GM11168 (cell line): ENCODE results near the gene PPM1A.
"Not testable (repeated sequence)": the region's sequence is repeated elsewhere in the genome, so short reads cannot be mapped to it uniquely, and the experiment has no call there.

Source experiments
- in situ Hi-C: fragments of 300-500 bp; cut with MboI; formaldehyde crosslinking; loops from one replicate; pipeline ENCODE4 v1.12.0; 2022; ENCODE audit warnings: low sequenced_read_pairs; ENCODE audit not compliant: unreplicated experiment

Gene PPM1A

DNA sequence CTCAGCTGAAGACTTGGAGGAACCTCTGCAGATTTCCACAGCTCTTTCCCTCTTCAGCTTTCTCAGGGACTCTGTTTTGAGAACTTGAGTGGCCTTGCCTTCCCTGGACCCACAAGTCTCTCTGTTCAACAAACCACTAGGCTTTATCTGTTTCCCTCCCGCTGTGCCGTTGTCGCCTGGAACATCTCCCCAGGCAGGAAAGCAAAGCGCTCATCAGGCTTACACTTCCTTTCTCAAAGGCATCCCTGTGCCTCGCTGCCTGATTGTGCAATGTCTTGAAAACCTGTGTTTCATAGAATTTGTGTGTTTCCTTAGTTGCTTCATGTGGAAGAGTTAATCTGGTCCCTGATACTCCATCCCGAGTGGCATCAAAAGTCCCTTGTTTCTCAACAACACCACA lies 64.1 kb downstream of the PPM1A start:
- in situ Hi-C loops = no loop called here

DNA sequence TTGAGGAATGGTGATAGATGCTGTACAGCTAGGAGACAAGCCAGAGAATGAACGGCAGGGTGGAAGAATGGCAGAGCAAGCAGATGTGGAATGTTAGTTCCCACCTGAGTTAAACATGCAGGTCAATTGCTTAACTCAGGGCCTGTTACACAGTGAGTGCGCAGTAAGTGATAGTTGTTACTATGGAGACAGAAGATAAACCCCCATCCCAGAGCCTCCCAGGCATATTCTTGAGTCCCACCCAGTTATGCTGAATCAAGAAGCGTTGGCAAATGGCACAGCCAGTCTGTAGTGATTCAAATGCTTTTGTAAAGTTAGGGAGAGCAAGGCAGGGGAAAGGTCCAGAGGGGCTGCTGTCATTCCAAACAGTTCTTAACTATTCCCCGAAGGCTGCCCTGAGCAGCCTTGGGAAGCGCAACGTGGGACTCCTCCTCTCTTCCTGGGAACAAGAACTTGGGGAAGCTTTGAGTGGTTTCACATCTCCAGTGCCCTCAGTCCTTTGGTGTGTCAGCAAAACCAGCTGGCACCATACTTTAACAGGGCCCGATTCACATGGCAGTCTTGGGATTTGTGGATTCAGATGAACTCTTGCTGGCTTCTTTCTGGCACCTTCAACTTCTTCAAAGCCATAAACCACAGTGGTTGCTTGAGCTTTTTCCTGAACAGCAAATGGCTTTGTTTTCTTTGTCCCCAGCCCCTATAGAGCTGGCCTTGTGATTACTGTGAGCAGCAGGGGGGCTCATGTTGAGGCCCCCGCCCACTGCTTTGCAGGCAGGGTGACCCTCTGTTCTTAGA lies 66.4 kb downstream of the PPM1A start:
- in situ Hi-C loops = no loop called here

DNA sequence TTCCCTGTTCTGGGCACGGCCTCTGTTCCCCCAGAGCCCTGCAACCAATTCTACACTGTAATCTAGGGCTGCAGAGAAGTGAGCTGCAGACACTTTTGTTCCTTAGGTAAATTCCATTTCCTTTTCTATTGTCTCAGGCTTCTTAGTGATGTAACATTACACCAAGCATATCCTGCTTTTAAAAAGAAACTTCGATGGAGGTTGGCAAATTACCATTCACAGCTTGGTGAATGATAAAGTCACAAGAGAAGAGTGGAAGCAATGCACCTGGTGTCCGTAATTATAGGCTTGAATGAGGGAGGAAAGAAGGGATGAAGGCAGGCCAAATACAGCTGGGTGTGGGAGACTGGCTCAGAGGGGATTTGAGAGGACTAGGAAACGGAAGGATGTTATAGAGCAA lies 68.6 kb downstream of the PPM1A start:
- in situ Hi-C loops = no loop called here

DNA sequence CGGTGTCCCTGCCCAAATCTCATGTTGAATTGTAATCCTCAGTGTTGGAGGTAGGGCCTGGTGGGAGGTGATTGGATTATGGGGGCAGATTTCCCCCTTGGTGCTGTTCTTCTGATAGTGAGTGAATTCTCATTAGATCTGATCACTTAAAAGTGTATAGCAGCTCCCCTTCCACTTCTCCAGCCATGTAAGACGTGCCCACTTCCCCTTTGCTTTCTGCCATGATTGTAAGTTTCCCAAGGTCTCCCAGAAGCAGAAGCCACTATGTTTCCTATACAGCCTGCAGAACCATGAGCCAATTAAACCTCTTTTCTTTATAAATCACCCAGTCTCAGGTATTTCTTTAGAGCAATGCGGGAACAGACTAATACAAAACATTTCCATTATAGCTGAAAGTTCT lies 71.8 kb downstream of the PPM1A start:
- in situ Hi-C loops = not testable (repeated sequence)

DNA sequence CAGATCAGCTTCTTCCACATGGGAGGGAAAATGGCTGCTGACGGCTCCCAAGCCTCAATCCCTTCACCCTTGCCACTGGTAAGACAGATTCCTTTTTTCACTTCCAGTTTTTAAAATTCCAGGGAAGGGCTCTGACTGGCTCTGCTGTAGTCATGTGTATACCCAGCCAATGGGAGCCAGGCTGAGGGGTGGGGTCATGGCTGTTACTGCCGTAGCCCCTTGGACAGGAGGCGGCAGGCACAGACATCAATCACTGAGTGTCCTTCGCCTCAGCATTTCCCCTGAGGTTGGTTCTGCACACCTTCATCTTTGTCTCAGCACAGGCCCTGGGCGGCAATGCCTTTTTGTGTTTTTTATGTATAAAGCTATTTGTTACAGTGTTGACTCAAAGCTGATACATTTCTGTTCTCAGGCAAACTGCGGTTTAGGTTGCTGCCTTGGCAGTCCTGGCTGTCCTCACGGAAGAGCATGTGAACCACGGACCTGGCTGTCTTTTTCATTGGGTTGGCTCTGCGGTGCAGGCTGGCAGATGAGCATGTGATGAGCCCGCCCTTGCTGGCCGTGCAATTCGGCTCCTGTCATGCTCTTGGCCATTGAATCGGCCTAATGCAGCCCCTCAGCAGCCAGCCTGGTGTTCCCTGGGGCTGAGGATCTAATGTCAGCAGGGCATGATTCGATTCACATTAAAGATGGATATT lies 74.3 kb downstream of the PPM1A start:
- in situ Hi-C loops = no loop called here

DNA sequence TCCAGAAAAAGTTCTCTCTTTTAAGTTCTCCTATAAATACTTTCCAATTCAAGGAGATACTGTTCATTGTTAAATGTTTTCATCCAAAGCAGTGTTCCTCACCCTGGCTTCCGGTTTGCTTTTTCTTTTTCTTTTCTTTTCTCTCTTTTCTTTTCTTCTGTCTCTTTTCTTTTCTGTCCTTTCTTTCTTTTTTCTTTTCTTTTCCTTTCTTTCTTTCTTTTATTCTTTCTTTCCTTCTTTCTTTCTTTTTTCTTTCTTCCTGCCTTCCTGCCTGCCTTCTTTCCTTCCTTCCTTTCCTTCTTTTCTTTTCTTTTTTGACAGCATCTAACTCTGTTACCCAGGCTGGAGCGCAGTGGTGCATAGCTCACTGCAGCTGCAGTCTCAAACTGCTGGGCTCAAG lies 75.8 kb downstream of the PPM1A start:
- in situ Hi-C loops = loop anchor here (25.0 kb wide), 1 partner anchor 937 kb away; no protein-coding TSS in a partner anchor

DNA sequence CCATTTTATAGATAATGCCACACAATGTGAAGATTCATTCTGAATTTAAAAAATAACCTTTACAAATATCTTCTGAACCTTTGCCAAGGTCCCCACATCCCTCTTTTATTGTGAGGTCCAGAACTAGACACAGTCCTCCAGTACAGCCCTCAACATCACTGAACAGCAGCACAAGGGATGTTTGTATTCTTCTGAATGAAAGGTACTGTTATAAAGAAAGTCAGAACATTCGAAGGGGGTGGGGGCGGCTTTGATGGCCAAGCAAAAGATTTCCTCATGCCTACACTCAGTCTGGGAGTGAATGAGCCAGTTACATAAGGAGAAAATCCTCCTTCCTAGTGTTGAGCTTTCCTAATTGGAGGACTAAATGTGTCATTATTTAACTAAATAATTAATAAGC lies 77.3 kb downstream of the PPM1A start:
- in situ Hi-C loops = loop anchor here (25.0 kb wide), 1 partner anchor 936 kb away; no protein-coding TSS in a partner anchor

DNA sequence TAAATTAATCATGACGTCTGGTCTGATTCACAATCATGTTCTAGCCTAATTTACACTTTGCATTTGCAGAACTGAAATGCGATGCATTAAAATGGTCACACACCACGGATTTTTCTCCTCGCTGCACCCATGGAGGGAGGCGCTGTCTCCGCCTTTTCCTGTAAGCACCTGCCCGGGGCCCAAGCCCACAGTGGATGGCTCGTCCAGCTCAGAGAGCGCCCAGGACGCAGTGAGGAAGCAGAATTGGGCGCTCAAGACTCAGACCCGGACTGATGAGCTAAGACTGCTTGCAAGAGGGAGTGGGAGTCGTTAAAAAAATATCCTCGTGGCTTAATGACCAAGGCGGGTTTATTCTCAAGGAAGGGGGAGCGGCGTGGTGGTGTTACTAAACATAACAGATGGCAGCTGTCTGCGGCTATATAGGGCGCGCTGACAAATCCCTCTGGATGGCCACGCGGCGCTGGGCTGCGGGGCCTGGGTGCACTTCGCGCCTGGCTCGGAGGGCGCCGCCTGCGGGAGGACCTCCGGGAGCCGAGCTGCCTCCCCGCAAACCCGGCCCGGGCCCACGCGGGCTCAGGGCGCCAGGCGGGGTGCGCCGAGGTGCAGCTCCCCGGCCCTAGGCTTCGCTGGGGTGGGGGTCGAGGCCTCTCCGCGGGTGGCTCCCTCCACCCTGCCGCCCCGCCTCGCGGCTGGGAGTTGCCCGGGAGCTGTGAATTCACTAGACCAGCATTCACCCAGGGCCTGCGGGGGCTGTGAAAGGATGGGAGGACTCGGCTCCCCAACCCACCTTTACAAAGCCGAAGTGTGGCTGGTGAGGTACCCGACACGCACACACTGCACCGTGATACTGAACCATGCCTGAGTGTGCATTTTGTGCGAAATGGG lies 78.7 kb downstream of the PPM1A start:
- in situ Hi-C loops = loop anchor here (25.0 kb wide), 1 partner anchor 935 kb away; no protein-coding TSS in a partner anchor

DNA sequence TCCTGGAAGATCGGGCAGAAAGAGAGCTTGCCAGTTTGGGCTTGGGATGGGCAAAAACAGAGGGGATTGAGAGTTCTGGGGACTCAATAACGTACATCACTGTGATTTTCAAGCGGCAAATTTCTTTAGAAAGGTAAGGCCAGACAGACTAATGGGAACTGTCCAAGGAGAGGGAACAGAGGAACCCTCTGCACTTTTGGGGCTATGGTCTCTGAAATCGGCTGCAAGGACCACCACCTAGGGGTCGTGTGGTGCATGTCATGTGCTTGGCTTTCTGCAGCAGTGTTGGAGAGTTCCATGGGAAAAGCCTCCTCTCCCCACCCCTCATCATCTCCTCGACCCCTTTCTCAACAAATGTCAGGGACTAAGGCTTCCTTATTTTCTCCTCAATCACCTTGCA lies 79.6 kb downstream of the PPM1A start:
- in situ Hi-C loops = loop anchor here (25.0 kb wide), 1 partner anchor 934 kb away; no protein-coding TSS in a partner anchor

DNA sequence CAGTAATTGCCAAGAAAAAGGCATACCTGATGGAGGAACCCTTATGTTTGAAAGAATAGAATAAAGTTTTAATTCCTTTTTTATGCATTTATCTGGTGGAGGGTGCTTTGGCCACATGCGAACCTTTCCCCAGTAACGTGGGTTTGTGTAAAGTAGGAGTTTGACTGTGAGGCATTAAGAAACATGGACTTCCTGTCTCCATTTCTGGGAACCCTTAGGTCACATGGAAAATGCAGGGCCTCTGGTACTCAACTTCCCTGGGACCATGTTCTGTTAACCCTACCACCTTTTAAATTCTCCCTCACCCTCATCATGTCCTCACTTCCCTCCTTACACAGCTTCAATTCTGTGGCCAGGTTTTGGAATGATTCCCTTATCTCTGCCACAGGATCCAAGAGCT lies 80.3 kb downstream of the PPM1A start:
- in situ Hi-C loops = loop anchor here (25.0 kb wide), 1 partner anchor 933 kb away; no protein-coding TSS in a partner anchor

DNA sequence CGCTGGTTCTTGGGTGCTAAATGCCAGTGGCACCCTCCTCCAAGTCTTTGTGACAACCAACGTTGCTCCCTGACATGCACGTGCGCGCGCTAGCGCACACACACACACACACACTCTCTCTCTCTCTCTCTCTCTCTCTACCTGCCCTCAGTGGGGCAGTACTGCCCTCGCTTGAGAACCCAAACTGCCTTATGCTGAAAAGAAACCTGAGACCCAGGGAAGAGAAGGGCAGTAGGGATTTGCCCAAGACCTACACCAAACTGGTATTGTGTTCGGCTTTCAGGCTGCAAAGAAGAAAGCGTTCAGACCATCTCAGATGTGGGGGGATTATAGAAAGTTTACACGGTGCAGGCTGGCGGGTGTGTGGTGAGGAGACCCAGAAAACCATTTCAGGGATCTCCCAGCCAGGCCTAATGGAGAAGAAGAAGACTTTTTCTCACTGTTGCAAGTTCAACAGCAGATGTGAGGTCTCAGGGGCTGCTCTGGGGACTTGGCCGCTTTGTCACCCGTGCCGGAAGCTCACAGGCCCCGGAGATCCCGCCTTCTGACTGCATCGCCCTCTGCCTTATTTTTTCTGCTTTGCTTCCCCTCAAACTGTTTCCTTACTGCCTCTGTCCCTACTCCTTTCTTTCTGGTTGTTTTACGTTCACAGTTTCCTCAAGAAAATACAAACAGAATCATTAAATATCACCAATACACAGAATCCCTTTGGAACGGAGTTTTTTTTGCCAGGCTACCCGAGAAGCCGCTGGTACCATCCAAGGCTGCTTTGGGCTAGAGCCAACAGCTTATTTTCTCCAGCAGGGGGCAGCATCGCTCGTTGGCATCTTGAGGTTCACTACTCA lies 82.4 kb downstream of the PPM1A start:
- in situ Hi-C loops = loop anchor here (25.0 kb wide), 1 partner anchor 931 kb away; no protein-coding TSS in a partner anchor

DNA sequence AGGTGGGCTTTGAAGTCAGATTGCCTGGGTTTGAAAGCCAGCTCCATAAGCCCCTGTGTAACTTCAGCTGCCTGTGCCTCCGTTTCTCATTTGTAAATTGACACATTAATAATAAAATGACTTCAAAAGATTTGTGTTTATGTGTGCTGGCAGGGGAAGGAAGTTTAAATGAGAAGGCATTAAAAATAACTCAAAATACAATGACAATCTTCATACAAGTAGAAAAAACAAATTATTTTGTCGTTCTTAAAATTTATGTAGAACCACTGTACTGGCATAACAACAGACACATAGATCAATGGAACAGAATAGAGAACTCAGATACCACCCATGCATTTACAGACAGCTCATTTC lies 83.0 kb downstream of the PPM1A start:
- in situ Hi-C loops = loop anchor here (25.0 kb wide), 1 partner anchor 930 kb away; no protein-coding TSS in a partner anchor

DNA sequence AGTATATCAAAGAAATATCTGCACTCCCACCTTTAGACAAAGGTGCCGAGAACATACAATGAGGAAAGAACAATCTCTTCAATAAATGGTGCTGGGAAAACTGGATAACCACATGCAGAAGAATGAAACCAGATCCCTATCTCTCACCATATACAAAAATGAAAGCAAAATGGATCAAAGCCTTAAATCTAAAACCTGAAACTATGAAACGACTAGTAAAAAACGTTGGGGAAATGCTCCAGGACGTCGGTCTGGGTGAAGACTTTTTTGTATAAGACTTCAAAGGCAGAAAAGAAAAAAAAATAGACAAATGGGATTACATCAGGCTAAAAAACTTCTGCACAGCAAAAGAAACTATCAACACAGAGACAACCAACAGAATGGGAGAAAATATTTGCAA lies 83.8 kb downstream of the PPM1A start:
- in situ Hi-C loops = loop anchor here (25.0 kb wide), 1 partner anchor 929 kb away; no protein-coding TSS in a partner anchor

DNA sequence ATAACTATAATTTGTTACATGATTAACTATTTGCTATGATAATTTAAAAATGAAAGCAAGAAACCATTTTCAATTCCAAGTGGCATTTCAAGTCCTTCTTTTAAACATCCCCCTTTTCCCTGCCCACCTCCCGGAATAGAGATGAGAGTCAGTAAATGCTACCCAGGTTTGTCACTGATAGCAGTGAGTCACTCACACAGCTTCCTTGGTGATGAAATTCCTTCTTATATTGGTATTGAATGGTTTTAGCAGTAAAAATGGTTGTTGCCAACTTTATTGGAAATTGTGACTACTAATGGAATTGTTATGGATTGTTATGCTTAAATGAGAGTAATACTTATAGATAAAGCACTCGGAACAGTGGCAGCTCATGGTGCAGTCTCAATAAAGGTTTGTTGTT lies 90.5 kb downstream of the PPM1A start:
- in situ Hi-C loops = loop anchor here (25.0 kb wide), 1 partner anchor 923 kb away; no protein-coding TSS in a partner anchor

DNA sequence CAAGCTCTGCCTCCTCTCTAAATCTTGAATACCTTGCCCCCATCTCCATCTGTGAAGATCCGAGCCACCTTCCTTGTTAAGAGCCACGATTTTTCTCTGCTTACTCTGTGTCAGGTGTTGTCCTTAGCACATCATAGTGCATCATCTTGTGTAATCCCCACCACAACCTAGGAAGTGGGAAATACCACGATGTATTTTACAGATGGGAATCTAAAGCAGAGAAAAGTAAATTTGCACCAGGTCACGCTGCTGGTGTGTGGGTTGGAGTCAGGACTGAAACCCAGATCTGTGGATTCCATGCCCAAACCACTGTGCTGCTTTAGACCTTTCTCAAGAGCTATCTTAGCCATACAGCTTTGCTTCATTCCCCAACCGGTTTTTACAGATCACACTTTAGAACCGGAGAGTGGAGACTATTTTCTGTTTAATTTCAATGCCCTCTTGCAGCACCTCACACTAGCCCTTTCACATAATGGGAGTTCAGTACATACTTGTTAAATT lies 94.6 kb downstream of the PPM1A start:
- in situ Hi-C loops = loop anchor here (25.0 kb wide), 1 partner anchor 919 kb away; no protein-coding TSS in a partner anchor

DNA sequence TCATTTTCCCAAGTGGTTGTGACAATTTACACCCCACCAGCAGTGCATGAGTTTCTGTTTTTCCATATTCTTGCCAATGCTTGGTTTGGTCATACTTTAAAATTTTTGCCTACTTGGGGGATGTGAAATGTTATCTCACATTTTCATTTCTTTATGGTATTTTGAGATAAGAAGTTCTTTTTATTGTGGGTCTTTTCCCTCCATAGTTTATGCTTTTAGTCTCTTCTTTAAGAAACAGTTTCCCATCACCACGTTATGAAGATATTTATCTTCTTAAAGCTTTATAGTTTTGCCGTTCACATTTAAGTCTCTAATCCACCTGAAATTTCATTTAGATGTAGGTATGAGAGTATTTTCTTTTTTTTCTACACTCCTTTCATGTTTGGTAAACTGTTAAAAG lies 95.7 kb downstream of the PPM1A start:
- in situ Hi-C loops = loop anchor here (5.0 to 25.0 kb wide), 2 partner anchors 218 to 918 kb away; no protein-coding TSS in a partner anchor

DNA sequence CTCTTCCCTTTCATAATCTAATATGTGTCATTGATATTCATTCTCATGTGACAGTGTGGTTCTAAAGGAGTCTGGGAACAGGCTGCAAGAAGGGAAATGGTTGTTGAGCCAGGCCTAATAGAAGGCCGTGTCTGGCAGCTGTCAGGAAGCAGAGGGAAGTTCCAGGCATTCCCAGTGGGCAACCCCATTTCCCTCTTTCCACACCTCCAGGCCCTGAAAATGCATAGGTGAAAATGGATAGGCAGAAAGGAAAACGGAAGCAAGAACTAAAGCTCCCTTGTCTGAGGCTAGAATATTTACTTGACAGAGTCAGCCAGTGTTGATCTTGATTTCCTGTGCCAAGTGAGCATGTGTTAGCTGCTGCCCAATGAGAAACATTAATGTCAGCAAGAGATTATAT lies 97.7 kb downstream of the PPM1A start:
- in situ Hi-C loops = loop anchor here (5.0 to 25.0 kb wide), 2 partner anchors 216 to 916 kb away; no protein-coding TSS in a partner anchor

DNA sequence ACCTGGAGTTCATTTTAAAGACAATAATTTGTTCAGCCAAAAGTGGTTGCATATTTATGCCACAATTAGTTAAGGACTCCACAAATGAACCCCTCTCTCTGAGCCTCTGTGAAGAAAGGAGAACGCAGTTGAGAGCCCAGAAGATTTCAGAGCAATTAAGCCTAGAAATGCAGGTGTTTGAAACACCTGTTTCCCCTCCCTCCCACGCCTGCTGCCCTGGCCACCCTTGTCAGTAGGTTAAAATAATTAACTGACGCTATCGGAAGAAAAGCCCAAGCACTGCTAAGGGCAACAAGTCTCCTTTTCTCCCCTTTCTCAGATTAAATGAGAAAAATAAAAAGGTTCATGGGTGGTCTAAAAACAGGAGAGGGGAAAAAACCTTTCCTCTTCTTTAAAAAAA lies 99.2 kb downstream of the PPM1A start:
- in situ Hi-C loops = loop anchor here (5.0 to 25.0 kb wide), 2 partner anchors 214 to 914 kb away; no protein-coding TSS in a partner anchor
